GM21786 (cell line): ENCODE results near the gene MPP3.

ENCODE experiments used
- ATAC-seq: cut with Tn5 transposase; IDR thresholded peaks from one replicate; pipeline ENCODE4 v1.9.1; 2021; ENCODE audit not compliant: unreplicated experiment

MPP3 gene

DNA sequence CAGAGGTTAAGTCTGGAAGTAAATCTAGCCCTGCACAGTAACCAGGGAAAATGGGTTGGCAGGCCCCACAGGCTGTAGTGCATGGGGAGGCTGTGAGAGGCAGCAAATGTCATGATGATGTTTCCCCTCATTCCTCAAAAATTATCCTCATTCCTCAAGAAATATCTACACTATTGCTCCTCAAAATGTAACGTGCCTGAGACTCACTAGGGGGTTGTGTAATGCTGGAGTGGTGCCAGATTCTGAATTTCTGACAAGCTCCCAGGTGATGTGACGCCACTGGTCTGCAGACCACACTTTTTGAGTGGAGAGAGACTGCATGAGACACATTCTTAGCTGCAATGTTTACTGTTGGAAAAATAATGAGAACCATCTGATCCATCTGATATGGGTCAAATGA, 1.2 kb upstream of the MPP3 start:
- ATAC-seq: no peak

DNA sequence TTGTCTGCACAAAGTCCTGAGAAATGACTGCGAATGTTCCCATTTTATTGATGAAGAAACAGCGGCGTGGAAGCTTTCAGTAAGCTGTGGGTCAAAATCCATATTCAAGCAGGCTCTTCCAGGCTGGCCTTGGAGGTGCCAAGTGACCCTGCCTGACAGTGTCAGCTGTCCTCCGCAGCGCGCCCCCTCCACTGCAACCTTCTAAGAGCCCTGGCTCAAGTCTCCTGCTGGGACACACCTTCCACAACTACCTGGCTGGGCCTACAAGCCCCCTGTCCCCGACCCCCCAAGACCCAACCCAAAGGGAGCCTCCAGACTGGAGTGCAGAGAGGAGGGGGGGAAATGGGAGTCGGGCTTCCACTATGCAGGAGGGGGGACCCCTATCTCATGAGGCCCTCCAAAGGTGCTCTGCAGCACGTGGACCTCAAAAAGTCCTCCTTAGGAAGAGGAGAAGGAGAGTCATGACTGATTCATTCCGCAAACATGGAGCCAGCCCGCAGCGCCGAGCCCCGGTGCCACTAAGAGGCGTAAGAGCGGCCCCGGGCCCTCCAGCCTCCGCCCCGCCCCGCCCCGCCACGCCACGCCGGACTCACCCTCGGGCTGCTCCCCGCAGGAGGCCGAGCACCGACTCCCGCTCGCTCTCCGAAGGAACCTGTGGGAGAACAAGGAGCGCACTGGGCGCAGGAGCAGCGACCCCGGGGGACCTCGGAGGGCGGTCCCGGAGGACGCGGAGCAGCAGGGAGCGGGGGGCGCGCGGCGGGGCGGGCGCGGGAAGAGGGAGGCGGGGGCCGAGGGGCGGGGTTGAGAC, 574 bp downstream of the MPP3 start:
- ATAC-seq: no peak

DNA sequence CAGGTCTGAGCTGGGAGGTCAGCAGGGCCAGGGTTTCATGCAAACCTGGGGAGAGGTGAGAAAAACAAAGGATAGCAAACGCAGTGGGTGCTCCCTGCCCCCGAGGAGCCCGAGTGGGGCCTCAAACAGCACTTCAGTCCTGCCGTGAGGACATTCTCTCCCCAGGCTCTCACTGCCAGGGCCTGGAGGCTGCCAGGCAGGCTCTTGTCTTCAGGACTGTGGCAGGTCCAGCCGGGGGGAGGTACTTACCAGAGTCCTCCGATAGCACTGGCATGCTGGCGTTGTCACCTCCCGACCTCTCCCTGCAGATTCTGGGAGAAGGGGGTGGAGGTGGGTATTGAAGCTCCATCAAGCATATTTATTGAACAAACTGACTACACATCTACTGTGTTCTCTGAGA, 1.3 kb downstream of the MPP3 start:
- no peak for ATAC-seq

DNA sequence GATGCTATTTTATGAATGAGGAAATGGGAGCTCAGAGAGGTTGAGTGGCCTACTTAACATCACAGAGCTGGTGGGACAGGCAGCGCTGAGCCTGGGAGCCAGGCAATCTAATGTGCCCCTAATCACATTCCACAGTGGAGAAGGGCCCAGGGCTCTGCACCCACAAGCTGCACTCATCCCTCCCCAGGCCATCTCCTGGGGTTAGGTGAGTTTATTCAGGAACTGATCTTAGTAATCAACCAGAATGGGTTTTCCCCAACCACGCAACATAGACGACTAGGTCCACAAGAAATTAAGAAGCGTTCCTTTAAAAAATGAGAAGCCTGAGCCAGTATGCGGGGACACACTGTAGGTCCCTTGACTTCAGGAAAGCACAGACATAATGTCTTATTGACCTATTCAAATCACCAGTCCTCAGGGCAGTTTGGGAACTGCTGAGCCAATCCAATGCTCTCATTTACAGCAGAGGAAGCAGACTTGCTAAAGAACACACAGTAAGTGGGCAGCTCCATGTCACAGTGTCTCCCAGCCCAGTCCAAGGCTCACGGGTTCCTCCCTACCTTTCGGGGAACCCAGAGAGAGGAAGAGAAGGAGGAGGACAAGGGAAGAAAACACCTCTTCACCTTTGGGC, 2.3 kb downstream of the MPP3 start:
- ATAC-seq: no peak

DNA sequence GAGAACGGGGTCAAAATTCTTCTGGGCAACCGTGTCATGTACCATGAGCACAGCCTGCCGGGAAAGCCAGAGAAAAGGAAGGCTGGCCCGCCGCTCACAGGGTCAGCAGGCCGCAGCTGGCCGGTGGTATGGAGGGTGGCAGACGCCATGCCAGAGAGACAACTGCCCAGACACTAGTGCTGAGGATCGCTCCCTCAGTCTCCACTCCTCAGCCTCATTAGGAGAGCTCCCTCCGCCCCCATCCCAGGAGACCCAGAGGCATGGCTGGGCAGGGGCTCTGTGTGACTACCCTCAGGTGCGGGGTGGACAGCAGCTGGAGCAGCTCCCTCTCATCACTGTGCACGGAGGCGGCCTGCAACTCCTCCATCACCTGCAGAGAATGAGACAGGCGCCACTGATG, 3.2 kb downstream of the MPP3 start:
- no peak for ATAC-seq

DNA sequence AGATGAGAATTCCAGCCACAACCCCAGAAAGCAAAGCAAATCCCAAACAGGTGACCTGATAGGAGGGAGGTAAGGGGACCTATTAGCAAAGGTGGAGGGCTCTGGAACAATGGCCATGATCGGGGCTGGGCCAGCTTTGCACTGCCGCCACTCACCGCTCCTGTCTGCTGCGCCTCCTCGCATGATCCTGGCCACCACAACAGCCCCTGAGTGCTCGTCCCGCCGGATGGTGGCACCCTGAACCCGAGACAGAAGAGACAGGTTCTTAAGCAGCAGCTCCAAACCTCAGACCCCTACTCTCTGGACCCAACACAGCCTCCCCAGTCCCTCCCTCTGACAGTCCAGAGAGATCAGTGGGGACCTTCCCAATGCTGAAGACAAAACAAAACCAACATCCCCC, 5.3 kb downstream of the MPP3 start:
- ATAC-seq: no peak

DNA sequence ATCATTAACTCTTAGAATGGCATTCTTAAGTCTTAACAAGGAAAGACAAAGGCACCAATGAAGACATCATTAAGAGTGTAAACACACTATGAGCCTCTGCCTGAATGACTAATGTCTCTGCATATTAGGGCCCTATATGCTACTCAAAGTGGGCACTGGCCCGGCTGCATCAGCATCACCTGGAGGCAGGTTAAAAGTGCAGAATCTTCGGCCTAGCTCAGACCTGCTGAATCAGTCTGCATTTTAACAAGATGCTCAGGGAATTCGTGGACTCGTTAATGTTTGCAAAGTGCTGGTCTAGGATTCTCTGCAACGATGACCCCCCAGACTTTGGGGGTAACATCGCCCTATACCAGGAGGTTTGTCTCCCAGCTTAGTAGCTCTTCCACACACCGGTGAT, 6.7 kb downstream of the MPP3 start:
- no peak for ATAC-seq

DNA sequence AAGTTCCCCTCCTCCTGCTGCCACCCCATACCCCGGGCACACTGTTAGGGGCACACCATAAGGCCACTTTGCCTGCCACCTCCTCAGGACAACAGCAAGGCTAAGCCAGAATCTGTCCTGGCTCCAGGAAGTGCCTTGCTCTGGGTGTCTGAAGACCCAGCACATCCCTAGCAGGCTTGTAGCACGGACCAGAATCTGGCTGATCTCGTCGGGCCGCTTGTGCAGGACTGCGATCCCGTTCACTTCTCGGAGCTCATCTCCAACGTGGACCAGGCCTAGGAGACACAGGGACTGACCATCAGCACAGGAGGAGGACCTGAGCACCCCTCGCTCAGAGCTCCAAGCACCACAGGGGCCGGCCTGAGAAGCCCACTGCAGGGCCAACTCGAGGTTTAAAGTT, 7.4 kb downstream of the MPP3 start:
- ATAC-seq: no peak

DNA sequence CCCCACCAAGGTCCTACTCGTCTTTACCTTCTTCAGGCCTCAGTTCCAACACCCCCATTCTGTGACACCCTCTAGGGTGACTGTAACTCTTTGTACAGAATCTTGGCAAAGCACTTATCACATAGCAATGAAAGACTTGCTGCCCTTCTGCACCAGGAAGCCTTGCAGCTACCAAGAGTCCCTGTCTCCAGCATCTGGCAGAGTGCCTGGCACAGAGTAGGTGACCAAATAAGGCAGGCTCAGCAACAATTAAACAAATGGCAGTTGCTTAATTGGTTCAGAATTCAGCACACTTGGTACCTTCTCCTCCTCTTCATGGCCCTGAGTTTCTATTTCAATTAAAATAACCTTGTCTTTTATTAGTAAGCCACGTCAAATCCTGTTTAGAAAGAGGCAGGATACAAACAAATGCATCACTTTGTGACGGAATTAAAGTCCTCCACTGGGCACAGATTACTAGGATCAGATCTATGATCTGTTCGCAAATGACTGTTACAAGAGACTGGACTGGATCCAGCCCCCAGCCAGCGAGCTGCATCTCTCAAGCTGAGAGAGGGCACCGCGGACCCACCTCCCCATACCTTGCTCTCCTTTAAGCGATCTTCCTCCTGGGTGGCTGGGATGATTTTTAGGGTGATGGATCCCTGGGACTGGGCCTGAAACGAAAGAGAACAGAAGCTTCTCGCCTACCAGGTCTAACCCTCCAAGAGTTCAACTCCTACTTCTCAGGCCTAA, 9.4 kb downstream of the MPP3 start:
- ATAC-seq: no peak

DNA sequence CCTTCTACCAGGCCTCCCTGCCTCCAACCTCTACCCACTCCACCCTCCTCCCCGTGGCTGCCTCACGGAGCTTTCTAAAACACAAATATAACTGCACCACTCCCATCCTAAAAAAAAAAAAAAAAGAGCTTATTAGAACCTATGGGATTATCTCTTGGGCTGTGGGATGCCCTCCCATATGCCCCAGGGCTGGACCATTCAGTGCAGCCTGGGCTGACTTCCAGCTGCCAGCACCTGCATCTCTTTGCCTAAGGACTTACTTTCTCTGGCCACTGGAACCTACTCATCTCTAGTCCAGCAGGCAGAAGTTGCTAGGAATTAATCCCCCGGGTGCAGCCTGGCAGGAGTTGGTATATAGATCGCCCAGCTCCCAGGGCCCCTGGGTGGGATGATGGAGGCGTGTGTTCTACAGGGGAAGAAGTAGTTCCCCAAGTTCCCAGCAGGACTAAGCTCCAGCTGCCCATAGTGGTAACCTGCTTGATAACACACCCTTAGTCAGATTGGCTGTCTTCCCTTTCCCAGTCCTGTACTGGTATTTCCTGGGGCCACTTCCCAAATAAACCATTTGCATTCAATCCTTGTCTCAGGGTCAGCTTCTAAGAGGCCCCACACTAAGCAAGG, 10.3 kb downstream of the MPP3 start:
- no peak for ATAC-seq

DNA sequence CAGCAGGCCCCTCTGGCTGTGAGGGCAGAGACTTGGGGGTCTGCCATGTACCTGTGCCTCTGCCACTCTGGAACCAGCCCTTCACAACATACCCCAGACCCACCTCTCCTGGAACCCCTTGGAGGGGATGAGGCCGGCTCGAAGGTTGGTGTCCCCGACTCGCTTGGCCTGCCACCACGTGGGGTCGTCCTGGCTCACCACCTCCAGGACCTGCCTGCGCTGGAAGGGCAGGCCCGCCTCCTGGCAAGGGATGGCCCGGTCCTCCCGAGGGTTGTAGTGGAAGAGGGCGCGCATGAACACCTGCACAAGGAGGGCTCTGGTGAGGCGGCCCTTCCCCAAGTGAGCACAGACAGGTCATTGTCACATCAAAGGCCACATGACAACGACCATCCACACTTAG, 12.2 kb downstream of the MPP3 start:
- ATAC-seq: no peak

DNA sequence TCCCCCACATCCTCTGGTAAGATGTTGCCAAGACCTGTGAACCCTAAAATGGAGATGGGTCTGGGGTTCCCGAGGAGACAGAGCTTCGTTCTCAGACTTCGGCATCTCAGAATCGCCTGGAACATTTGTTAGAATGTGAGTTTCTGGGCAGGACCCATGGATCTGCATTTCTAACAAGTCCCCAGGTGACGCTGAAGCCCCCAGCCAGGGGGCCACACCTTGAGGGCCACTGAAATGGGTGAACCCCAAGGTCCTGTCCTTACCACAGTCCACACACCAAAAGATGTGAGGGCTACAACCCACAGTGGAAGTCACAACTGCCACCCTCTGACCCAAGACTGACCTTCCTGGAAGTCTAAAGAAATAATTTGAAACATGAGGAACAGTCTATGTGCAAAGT, 14.0 kb downstream of the MPP3 start:
- ATAC-seq: no peak

DNA sequence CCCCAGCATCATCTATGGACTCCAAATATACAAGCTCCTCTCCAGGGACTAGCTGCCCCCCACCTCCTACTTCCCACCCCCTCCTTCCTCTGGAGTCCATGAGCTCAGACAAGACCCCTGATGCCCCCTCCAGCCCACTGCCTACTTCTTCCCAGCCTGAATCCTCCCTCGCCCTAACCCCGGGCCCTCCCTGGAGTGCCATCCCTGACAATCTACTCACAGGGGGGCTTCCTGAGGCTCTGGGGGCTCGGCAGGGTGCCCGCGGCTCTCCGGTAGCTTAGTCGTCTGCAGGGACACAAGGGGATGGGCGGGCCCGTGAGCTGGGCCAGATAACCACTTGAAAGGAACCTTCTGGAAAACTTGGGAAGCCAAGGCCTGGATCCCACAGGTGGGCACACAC, 15.1 kb downstream of the MPP3 start:
- no peak for ATAC-seq

DNA sequence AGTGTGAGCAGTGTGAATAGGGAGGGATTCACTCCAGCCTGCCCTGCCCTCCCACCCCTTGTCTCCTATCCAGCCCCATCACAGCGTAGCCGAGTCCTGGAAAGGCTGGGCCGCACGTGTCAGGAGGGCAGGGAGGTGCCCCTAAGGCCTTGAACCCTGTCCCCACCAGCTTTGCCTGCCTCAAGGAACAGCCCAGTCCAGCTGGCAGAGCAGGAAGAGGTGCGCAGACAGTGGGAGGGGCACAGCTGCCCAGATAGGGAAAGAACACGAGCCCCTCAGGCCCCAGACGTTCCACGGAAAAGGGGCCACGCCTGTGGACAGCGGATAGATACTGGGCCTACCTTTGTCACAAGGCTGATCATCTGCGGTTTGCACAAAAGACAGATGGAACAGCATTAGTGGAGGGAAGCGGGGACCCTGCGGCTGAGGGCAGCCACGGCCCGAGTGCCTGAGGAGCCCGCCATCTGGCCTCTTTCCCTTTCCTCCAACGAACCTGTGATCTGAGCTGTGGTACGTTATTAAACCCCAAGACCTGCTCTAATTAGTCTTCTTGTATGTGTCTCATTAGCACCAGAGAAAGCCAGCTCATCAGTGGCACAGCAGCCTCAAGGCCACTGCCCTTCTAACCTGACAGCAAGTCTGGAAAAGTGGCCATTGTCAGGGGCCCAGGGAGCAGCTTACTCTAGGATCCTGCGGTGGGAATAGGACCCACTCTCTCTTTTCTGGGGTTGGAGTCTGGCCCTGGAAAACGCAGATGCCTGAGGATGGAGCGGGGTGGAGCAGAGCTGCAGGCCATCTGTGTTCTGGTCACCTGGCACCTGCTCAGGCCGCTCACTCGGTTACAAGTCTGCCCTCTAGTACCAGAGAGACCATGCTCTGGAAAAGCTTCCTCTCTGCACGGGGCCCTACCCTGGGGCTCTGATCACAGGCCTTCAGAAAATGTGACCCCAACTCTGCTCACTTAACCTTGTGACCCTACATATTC, 16.3 kb downstream of the MPP3 start:
- no peak for ATAC-seq

DNA sequence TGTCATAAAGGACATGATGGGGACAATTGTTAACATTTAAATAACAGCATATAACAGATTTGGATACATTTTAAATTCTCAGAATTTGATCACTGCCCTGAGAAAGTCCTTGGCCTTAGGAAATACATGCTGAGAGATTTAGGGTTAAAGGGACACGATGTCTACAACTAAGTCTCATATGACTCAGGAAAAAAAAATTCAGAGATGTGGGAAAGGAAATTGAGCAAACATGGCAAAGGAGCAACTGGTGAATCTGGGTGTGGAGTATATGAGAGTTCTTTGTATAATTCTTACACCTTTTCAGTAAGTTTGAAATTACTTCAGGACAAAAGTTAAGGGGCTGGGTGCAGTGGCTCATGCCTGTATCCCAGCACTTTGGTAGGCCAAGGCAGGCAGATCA, 18.2 kb downstream of the MPP3 start:
- ATAC-seq: no peak

DNA sequence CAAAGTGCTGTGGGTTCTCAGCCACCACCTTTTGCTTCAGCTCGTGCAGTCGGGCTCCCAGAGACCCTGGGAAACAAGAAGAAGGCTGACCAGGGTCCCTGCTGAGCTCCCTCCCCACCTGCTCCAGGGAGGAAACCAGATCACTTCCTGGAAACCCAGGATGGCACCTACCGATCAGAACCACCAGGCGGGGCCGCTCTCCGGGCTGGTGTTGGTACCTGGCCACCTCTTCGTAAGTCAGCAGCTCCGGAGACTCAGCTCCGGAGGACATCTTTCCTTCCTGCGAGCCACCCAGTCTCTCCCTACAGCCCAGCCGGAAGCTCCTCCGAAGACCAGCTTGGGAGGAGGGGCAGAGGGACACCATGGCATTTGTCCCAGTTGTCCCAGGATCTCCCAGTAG, 18.9 kb downstream of the MPP3 start:
- no peak for ATAC-seq

DNA sequence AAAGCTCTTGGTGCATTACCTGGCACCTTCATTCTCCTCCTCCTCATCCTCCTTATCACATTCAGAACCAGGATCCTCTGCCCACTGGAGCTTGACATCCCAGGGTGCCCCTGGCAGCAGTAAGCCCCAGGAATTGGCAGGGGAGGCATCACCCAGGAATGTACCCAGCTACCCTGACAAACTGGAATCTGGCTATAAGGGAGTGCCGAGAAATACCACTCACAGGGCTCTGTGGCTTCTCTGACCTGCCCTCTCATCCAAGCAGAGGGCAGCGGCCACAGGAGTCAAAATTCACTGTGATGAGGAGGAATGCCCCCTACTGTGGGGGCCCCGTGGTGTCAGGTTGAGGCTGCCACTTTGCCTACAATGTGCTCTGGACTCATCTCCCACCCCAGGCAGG, 19.6 kb downstream of the MPP3 start:
- no peak for ATAC-seq

DNA sequence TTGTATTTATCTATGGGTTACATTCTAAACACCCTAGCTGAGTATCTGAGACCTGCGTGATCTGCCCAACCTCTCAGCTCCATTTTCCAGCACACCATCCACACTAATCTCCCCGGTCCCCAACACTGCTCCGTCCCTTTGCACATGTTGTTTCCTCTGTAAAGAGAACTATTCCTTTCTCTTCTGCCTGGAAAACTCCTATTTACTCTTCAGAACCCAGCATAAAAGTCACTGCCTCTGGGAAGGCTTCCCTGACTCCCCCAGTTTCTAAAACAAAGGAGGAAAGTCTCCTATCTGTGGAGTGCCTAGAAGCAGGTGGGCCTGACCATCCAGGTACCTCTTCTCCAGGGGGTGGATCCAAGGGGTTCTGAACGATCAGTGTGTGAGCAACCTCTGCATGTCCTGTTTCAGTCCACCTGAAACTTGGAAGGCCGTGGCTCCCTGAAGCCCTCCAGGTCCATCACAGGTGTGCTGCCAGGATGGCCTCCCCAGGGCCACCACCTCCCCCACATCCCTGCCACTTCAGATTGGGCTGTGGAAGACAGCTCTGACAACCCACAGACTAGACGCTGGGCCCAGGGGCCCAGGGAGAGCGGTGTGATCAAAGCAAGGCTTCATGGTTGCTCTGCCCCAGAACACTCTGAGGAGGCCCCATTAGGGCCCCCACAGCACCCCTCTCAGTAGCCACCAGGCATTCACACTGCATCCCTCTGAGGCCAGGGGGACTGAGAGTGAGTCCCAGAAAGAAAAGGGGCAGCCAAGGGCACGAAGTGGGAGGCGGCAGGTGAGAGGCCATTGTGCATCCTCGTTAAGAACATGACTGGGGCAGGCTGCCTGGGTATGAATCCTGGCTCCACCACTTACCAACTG, 20.3 kb downstream of the MPP3 start:
- ATAC-seq: no peak

DNA sequence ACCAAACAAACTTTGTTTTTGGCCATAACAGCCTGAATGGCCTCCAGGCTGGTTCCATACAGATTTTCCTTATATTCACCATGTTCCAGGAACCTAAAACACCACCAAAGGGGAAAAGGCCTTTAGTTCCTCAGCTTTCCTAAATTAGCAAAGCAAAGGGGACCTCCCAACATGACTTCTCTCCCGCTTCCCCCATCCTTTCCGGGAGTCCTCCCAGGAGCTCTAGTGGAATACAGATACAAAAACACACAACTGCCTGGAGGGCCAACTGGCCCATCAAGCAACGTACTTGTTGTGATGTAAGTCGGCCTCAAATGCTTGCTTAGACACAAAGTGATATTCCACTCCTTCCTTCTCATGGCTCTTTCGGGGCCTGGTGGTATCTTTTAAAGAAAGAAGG, 22.1 kb downstream of the MPP3 start:
- no peak for ATAC-seq
